ENCODE results near the gene ARMC9. TPM values are rescaled to one million over a fixed set of nuclear protein-coding genes. Genes with fewer than 3 reads are reported as not detected.
A peak's percentile ranks its signal among the peaks of the same experiment; 100 is the strongest.

Gene ARMC9
- total RNA-seq, 1 donor from 2014 or later: 35.2 TPM

- Mint-ChIP-seq H3K36me3 (peaks cover 26% of the 10 kb centered on the region), H3K27me3 (no peaks in the 10 kb centered on the region), H3K4me3 (no peak overlapping the region), H3K4me1 (ENCODE audit: unreplicated experiment) (peaks cover 4% of the 10 kb centered on the region), H3K27ac (no peak overlapping the region), H3K9me3 (no peaks in the 10 kb centered on the region)
- no peak for DNase-seq (ENCODE audit: extremely low spot score, unreplicated experiment)
- no peak for TF ChIP-seq CTCF (conservative IDR thresholded peaks at IDR 0.05)
These were observed 117.5 kb downstream of the ARMC9 start for GRCh38 chr2:231315896-231316295.

GRCh38 chr2:231317579-231317978 is 119.1 kb downstream of the ARMC9 start:
- Mint-ChIP-seq H3K27me3 (no peaks in the 10 kb centered on the region), H3K4me3 (no peak overlapping the region), H3K27ac (no peak overlapping the region), H3K36me3 (peaks cover 26% of the 10 kb centered on the region), H3K9me3 (no peaks in the 10 kb centered on the region), H3K4me1 (ENCODE audit: unreplicated experiment) (peaks cover 7% of the 10 kb centered on the region)
- no peak for DNase-seq (ENCODE audit: extremely low spot score, unreplicated experiment)
- TF ChIP-seq CTCF (conservative IDR thresholded peaks at IDR 0.05): no peak

GRCh38 chr2:231318436-231318835 is 120.0 kb downstream of the ARMC9 start:
- no peaks in the 10 kb centered on the region for H3K9me3 Mint-ChIP-seq
- no peak overlapping the region for H3K27ac Mint-ChIP-seq
- no peaks in the 10 kb centered on the region for H3K27me3 Mint-ChIP-seq
- H3K4me1 Mint-ChIP-seq (ENCODE audit: unreplicated experiment): peaks cover 7% of the 10 kb centered on the region
- peak; percentile 29 for DNase-seq (ENCODE audit: extremely low spot score, unreplicated experiment)
- peaks cover 26% of the 10 kb centered on the region for H3K36me3 Mint-ChIP-seq
- TF ChIP-seq CTCF (conservative IDR thresholded peaks at IDR 0.05): no peak
- H3K4me3 Mint-ChIP-seq: no peak overlapping the region

DNA sequence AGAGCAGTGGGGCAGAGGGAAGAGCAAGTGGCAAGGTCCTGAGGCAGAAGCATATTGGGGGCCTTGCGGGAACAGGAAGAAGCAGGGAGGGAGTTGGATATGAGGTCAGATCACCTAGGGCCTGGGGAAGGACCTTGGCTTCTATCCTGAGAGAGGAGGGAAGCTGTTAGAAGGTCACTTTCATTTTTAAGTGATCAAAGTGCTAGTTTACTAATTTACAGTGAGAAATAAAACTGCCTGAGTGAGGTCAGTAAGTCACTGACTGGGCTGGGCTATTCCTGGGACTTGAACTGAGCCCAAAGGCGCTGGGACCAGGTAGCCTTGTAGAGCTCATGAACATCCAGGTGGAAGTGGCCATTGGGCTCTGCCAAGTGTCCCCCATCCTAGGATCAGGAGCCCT is 120.5 kb downstream of the ARMC9 start:
- TF ChIP-seq CTCF (conservative IDR thresholded peaks at IDR 0.05): no peak
- H3K36me3 Mint-ChIP-seq: peaks cover 26% of the 10 kb centered on the region
- H3K4me1 Mint-ChIP-seq (ENCODE audit: unreplicated experiment): peaks cover 7% of the 10 kb centered on the region
- H3K4me3 Mint-ChIP-seq: no peak overlapping the region
- peak; percentile 22 for DNase-seq (ENCODE audit: extremely low spot score, unreplicated experiment)
- H3K9me3 Mint-ChIP-seq: no peaks in the 10 kb centered on the region
- H3K27me3 Mint-ChIP-seq: no peaks in the 10 kb centered on the region
- no peak overlapping the region for H3K27ac Mint-ChIP-seq

- H3K27ac Mint-ChIP-seq: no peak overlapping the region
- TF ChIP-seq CTCF (conservative IDR thresholded peaks at IDR 0.05): no peak
These were observed 121.4 kb downstream of the ARMC9 start for GRCh38 chr2:231319867-231320266.

DNA sequence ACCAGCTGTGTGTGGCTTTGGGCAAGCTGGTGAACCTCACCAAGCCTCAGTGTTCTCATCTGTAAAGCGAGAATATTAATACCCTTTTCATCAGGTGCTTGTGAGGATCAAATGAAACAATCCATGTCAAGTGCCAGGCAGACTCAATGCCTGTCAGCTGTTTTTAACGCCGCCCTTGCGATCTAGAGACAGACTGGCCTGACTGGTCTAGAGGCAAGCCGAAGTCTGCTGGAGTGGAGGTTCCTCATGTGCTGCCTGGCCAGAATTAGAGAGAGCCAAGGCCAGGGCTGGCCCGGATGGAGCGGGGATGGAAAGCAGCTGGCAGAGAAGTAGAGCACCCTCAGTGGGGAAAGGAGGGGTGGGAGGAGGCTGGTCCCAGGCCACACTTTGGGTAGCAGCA is 122.6 kb downstream of the ARMC9 start:
- Mint-ChIP-seq H3K9me3 (no peaks in the 10 kb centered on the region), H3K4me1 (ENCODE audit: unreplicated experiment) (peaks cover 7% of the 10 kb centered on the region), H3K36me3 (peaks cover 16% of the 10 kb centered on the region), H3K27me3 (no peaks in the 10 kb centered on the region), H3K27ac (peak overlapping the region; percentile 68), H3K4me3 (no peak overlapping the region)
- no peak for TF ChIP-seq CTCF (conservative IDR thresholded peaks at IDR 0.05)
- DNase-seq (ENCODE audit: extremely low spot score, unreplicated experiment): peak; percentile 53

More at GRCh38 chr2:231319867-231320266, 121.4 kb downstream of the ARMC9 start:
- no peaks in the 10 kb centered on the region for H3K27me3 Mint-ChIP-seq
- H3K36me3 Mint-ChIP-seq: peaks cover 21% of the 10 kb centered on the region
- no peak for DNase-seq (ENCODE audit: extremely low spot score, unreplicated experiment)
- no peak overlapping the region for H3K4me3 Mint-ChIP-seq
- peaks cover 7% of the 10 kb centered on the region for H3K4me1 Mint-ChIP-seq (ENCODE audit: unreplicated experiment)
- no peaks in the 10 kb centered on the region for H3K9me3 Mint-ChIP-seq
